ENCODE measurements around the gene CHFR.
"Not testable (repeated sequence)": the region's sequence is repeated elsewhere in the genome, so short reads cannot be mapped to it uniquely, and the experiment has no call there.

The CHFR gene

GRCh38 chr12:132791940-132792339, 95.5 kb downstream of the CHFR start:
- H3K27ac Mint-ChIP-seq; H3K4me1 Mint-ChIP-seq (ENCODE audit: low read depth); H3K4me3 Mint-ChIP-seq; H3K27me3 Mint-ChIP-seq (ENCODE audit: low read depth); H3K9me3 Mint-ChIP-seq: not testable (repeated sequence)
- H3K36me3 Mint-ChIP-seq (ENCODE audit: low read depth) = peaks cover 46% of the 10 kb centered on the region

DNA sequence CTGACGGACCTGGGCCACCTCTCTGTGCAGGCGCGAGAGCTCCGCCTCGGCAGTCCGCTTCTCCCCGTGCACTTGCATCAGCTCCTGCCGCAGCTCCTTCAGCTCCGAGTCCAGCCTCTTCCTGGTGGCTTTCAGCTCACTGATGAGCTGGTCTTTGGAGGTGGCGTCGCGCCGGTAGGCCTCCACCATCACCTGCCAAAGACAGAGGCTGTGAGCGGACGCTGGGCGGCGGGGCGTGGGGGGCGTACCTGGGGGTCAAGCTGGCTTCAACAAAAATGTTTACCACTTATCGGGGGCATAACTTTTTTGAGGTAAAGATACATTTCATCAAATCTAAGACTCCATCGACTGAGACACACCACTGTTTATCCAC, 98.3 kb downstream of the CHFR start:
- no peaks in the 10 kb centered on the region for H3K27me3 Mint-ChIP-seq (ENCODE audit: low read depth)
- H3K4me1 Mint-ChIP-seq (ENCODE audit: low read depth) = no peaks in the 10 kb centered on the region
- H3K9me3 Mint-ChIP-seq = no peaks in the 10 kb centered on the region
- H3K27ac Mint-ChIP-seq = no peak overlapping the region
- peaks cover 44% of the 10 kb centered on the region for H3K36me3 Mint-ChIP-seq (ENCODE audit: low read depth)
- no peak overlapping the region for H3K4me3 Mint-ChIP-seq

DNA sequence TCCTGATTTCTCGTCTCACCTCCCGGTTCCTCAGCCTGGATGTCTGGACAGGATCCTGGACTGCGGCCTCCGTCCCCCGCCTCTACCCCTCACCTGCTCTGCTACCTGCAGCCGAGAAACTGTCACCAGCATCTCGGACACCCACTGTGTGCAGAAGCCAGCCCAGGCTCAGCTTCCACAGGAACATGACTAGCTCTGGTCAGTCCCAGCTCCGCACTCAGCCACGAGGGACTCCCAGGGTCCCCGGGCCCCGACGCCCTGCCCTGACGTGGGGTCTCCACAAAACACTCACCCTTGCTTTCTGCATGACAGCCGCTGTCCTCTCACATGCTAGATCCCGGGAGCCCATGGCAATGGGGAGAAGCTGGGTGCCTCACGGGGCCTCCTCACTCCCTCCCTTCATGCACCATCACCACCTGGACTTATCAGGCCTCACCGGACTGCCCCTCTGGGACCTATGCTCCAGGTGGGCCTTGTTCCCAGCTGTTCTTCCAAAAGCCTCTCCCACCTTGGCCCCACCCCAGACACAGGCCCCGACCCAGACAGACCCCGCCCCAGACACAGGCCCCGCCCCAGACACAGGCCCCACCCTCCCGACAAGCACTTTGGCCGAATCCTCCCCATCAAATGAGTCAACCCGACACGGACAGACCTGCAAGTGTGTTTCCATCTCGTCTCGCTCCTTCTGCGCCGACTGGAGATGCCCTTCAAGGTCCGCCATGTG, 98.9 kb downstream of the CHFR start:
- Mint-ChIP-seq H3K27ac (no peak overlapping the region), H3K36me3 (ENCODE audit: low read depth) (peaks cover 41% of the 10 kb centered on the region)

DNA sequence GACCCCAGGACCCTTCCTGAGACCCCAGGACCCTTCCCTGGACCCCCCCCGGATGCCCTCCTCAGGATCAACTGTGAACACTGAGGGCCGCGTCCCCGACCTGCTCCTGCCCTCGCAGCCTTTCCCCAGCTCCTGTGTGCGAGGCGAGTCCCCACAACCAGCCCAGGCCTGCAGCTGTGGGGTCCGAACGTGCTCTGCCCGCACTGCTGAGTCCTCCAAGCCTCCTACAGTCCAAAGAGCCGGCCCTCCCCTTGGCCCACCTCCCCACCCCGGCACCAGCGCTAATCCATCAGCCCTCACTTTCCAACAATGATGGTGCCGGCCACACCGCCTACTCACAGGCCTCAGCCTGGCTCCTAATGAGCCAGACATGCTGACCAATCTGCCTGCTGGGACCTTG, 99.5 kb downstream of the CHFR start:
- H3K4me1 Mint-ChIP-seq (ENCODE audit: low read depth) = no peaks in the 10 kb centered on the region
- peaks cover 41% of the 10 kb centered on the region for H3K36me3 Mint-ChIP-seq (ENCODE audit: low read depth)
- no peak overlapping the region for H3K27ac Mint-ChIP-seq
- no peaks in the 10 kb centered on the region for H3K9me3 Mint-ChIP-seq
- no peaks in the 10 kb centered on the region for H3K27me3 Mint-ChIP-seq (ENCODE audit: low read depth)
- no peak overlapping the region for H3K4me3 Mint-ChIP-seq

More for the DNA sequence above, 98.9 kb downstream of the CHFR start:
- H3K4me3 Mint-ChIP-seq = no peak overlapping the region
- no peaks in the 10 kb centered on the region for H3K9me3 Mint-ChIP-seq
- no peaks in the 10 kb centered on the region for H3K4me1 Mint-ChIP-seq (ENCODE audit: low read depth)
- H3K27me3 Mint-ChIP-seq (ENCODE audit: low read depth) = no peaks in the 10 kb centered on the region

- Mint-ChIP-seq H3K9me3 (no peaks in the 10 kb centered on the region), H3K27me3 (ENCODE audit: low read depth) (no peaks in the 10 kb centered on the region), H3K4me3 (no peak overlapping the region), H3K4me1 (ENCODE audit: low read depth) (no peaks in the 10 kb centered on the region), H3K36me3 (ENCODE audit: low read depth) (peaks cover 36% of the 10 kb centered on the region), H3K27ac (no peak overlapping the region)
Observed at GRCh38 chr12:132786192-132786591, 101.2 kb downstream of the CHFR start.

- Mint-ChIP-seq H3K4me3 (no peak overlapping the region), H3K27me3 (ENCODE audit: low read depth) (no peaks in the 10 kb centered on the region), H3K36me3 (ENCODE audit: low read depth) (peaks cover 46% of the 10 kb centered on the region), H3K4me1 (ENCODE audit: low read depth) (no peaks in the 10 kb centered on the region), H3K27ac (no peak overlapping the region), H3K9me3 (no peaks in the 10 kb centered on the region)
Observed at GRCh38 chr12:132784580-132784979, 102.8 kb downstream of the CHFR start.

- Mint-ChIP-seq H3K9me3 (no peaks in the 10 kb centered on the region), H3K27ac (no peak overlapping the region), H3K4me1 (ENCODE audit: low read depth) (no peaks in the 10 kb centered on the region), H3K27me3 (ENCODE audit: low read depth) (no peaks in the 10 kb centered on the region), H3K36me3 (ENCODE audit: low read depth) (peaks cover 44% of the 10 kb centered on the region), H3K4me3 (no peak overlapping the region)
Observed at GRCh38 chr12:132783917-132784531, 103.4 kb downstream of the CHFR start.

All from T-helper 1 cell treated with Interleukin-12 subunit alpha and Interleukin-12 subunit beta and Interleukin-4 antibody, amounts not matched to agents 30 μg/mL and 1 μg/mL, for 36 hours (primary cell).